K562 (cell line): ENCODE data around the gene PHPT1. TPM values are rescaled to one million over a fixed set of nuclear protein-coding genes. Genes with fewer than 3 reads are reported as not detected.

Experiments
- ARID2 ChIP-seq: fragments of 450-650 bp; IDR thresholded peaks from 2 replicates; pipeline ENCODE4 v1.6.1; 2017; ENCODE audit warnings: antibody characterized with exemption, mild to moderate bottlenecking
- ATF1 ChIP-seq, 2 experiments: fragments of 450-650 bp in 1 of 2; IDR thresholded peaks; 2 replicates each; pipeline ENCODE4 v1.6.1; 2016; ENCODE audit warnings: missing compliant biosample characterization in 1 of 2, missing genetic modification characterization in 1 of 2
- ATF3 ChIP-seq, 2 experiments: fragments of 450-650 bp in 1 of 2; sonication (generic) in 1 of 2; formaldehyde crosslinking in 1 of 2; IDR thresholded peaks in 1 of 2; conservative IDR thresholded peaks in 1 of 2; 2 replicates each; pipeline versions ENCODE4 v1.6.1 to v1.8.1; 2016 to 2023; ENCODE audit warnings: mild to moderate bottlenecking in 2 of 2, moderate library complexity in 2 of 2, inconsistent platforms in 1 of 2, missing genetic modification reagents in 1 of 2
- CREB5 ChIP-seq: fragments of 250-450 bp; sonication (Bioruptor Pico); IDR thresholded peaks from 2 replicates; pipeline ENCODE4 v1.5.0; 2020; ENCODE audit warnings: mild to moderate bottlenecking
- DMBX1 ChIP-seq: fragments of 250-450 bp; sonication (Bioruptor Pico); IDR thresholded peaks from 2 replicates; pipeline ENCODE4 v1.8.0; 2022; ENCODE audit warnings: inconsistent platforms, mild to moderate bottlenecking, moderate library complexity, borderline replicate concordance
- E2F1 ChIP-seq: sonication (generic); formaldehyde crosslinking; IDR thresholded peaks from 2 replicates; pipeline ENCODE4 v1.8.1; 2023; ENCODE audit warnings: mild to moderate bottlenecking, missing genetic modification reagents, moderate library complexity
- E4F1 ChIP-seq: fragments of 250-450 bp; sonication (Bioruptor Pico); IDR thresholded peaks from 2 replicates; pipeline ENCODE4 v1.5.0; 2021; ENCODE audit warnings: mild to moderate bottlenecking, borderline replicate concordance
- ELK1 ChIP-seq: sonication (generic); formaldehyde crosslinking; IDR thresholded peaks from 2 replicates; pipeline ENCODE4 v1.8.1; 2022; ENCODE audit warnings: missing genetic modification reagents
- FOSL1 ChIP-seq: fragments of 200-800 bp; sonication (Bioruptor generic); conservative IDR thresholded peaks from 2 replicates; pipeline ENCODE4 v1.6.1; 2016; ENCODE audit warnings: missing genetic modification characterization, missing compliant biosample characterization
- HNRNPL ChIP-seq: fragments of 200-400 bp; formaldehyde crosslinking; IDR thresholded peaks from 2 replicates; pipeline ENCODE4 v1.6.1; 2017; ENCODE audit warnings: low read depth, mild to moderate bottlenecking, low read length
- NR4A1 ChIP-seq, 2 experiments: fragments of 250-450 bp in 1 of 2; fragments of 450-650 bp in 1 of 2; sonication (Bioruptor Pico) in 1 of 2; IDR thresholded peaks; 2 replicates each; pipeline versions ENCODE4 v1.4.0 to v1.6.1; 2016 to 2020; ENCODE audit warnings: mild to moderate bottlenecking in 2 of 2, missing compliant biosample characterization in 1 of 2, missing genetic modification characterization in 1 of 2, moderate library complexity in 1 of 2
- PPARD ChIP-seq: fragments of 250-450 bp; sonication (Bioruptor Pico); IDR thresholded peaks from 2 replicates; pipeline ENCODE4 v1.8.0; 2022; ENCODE audit warnings: inconsistent platforms, mild to moderate bottlenecking, moderate library complexity
- RHOXF2B ChIP-seq: fragments of 250-450 bp; sonication (Bioruptor Pico); conservative IDR thresholded peaks from 2 replicates; pipeline ENCODE4 v1.5.1; 2021
- SAP30 ChIP-seq: fragments of 200-600 bp; sonication (generic); IDR thresholded peaks from 2 replicates; pipeline ENCODE4 v1.6.1; 2012; ENCODE audit warnings: borderline replicate concordance, low read depth, mild to moderate bottlenecking, moderate library complexity, low read length, control low read depth, inconsistent platforms; ENCODE audit not compliant: insufficient read depth, poor library complexity, severe bottlenecking
- SMAD1 ChIP-seq: fragments of 150-350 bp; IDR thresholded peaks from 2 replicates; pipeline ENCODE4 v1.6.1; 2014; ENCODE audit warnings: low read length, low read depth; ENCODE audit not compliant: partially characterized antibody
- TAF15 ChIP-seq: fragments of 200-400 bp; formaldehyde crosslinking; IDR thresholded peaks from 2 replicates; pipeline ENCODE4 v1.6.1; 2017; ENCODE audit warnings: mild to moderate bottlenecking, low read depth, low read length, moderate library complexity
- ZNF282 ChIP-seq: sonication (generic); formaldehyde crosslinking; IDR thresholded peaks from 2 replicates; pipeline ENCODE4 v1.8.1; 2023; ENCODE audit warnings: missing genetic modification reagents
- ZNF431 ChIP-seq: sonication (generic); formaldehyde crosslinking; IDR thresholded peaks from 2 replicates; pipeline ENCODE4 v1.8.0; 2022; ENCODE audit warnings: mild to moderate bottlenecking, missing genetic modification reagents
- ZNF644 ChIP-seq: fragments of 200-800 bp; sonication (Bioruptor generic); IDR thresholded peaks from 2 replicates; pipeline ENCODE4 v1.6.1; 2016; ENCODE audit warnings: low read depth, missing genetic modification characterization, missing compliant biosample characterization
- polyA plus RNA-seq, 8 experiments: library from polyadenylated mRNA; depleted of rRNA in 4 of 8; stranded (reverse) in 5 of 8; unstranded in 3 of 8; fragments of >200 nt; fragmentation: Nextera tagmentation in 2 of 8; fragmentation: Illumina TruSeq in 1 of 8; extraction: Ambion mirVana in 2 of 8; extraction: Trizol in 1 of 8; gene quantifications; 2 replicates each; pipeline versions ENCODE4 v1.2.1 to v1.2.3, GENCODE V29; 2011 to 2014; ENCODE audit warnings: inconsistent platforms in 1 of 8, missing spikeins in 1 of 8
- total RNA-seq, 7 experiments: library from RNA; depleted of rRNA in 6 of 7; stranded (reverse); fragments of >200 nt in 6 of 7; fragmentation: Illumina TruSeq in 2 of 7; extraction: Trizol in 2 of 7; gene quantifications; 2 replicates each; pipeline versions ENCODE4 v1.2.1 to v1.2.3, GENCODE V29; 2011 to 2021; ENCODE audit warnings: low replicate concordance in 1 of 7

Gene PHPT1
- total and polyA plus RNA-seq, 9 of the 15 experiments (the other 6 are each of a cell fraction or from before 2014, with no cell fraction given) = 20.9 to 166 (median 129) TPM

GRCh38 chr9:136840140-136840876, 8.9 kb upstream of the PHPT1 start (continued):
- TF ChIP-seq SAP30 (no peak), E2F1 (no peak), DMBX1 (CRISPR knock-in tag) (no peak), HNRNPL (peak; percentile 24; the same call in 1 of the 2 replicates), ATF3 (IDR thresholded peaks at IDR 0.05) (no peak), ATF3 (CRISPR knock-in tag; conservative IDR thresholded peaks at IDR 0.05) (no peak), RHOXF2B (no peak; the same call in 1 of the 2 replicates), ARID2 (no peak), FOSL1 (tag) (no peak), ZNF282 (CRISPR knock-in tag) (no peak), E4F1 (no peak), ATF1 (CRISPR knock-in tag; IDR thresholded peaks at IDR 0.05) (no peak), ATF1 (tag; IDR thresholded peaks at IDR 0.05) (peak; percentile 14; the same call in 1 of the 2 replicates), NR4A1 (CRISPR knock-in tag; IDR thresholded peaks at IDR 0.05) (no peak), NR4A1 (tag; IDR thresholded peaks at IDR 0.05) (no peak), SMAD1 (no peak), ZNF431 (CRISPR knock-in tag) (no peak), CREB5 (no peak), ELK1 (no peak), ZNF644 (tag) (no peak), PPARD (CRISPR knock-in tag) (no peak), TAF15 (no peak; the same call in 1 of the 2 replicates)
